ENCODE measurements around the gene PKP4.

Gene PKP4

GRCh38 chr2:158635961-158636601, 179.3 kb downstream of the PKP4 start:
- no peak overlapping the region for H2AFZ ChIP-seq (ENCODE audit: low read length)
- H3K9me2 ChIP-seq (ENCODE audit: low read depth, low read length), result no peaks in the 10 kb centered on the region
- no peak overlapping the region for H3K9ac ChIP-seq (ENCODE audit: low read length)
- peaks cover 8% of the 10 kb centered on the region for H3K4me1 ChIP-seq (ENCODE audit: insufficient read depth, low read length, severe bottlenecking)
- H3K4me2 ChIP-seq (ENCODE audit: low read length), result no peak overlapping the region
- H3F3A ChIP-seq (ENCODE audit: insufficient read depth, low read length), result no peaks in the 10 kb centered on the region
- H3K27ac ChIP-seq (ENCODE audit: low read depth, low read length, poor library complexity, severe bottlenecking), result no peak overlapping the region
- no peak for TF ChIP-seq CTCF (IDR thresholded peaks at IDR 0.05; ENCODE audit: low read length)
- no peak for TF ChIP-seq EZH2 (IDR thresholded peaks at IDR 0.05; ENCODE audit: borderline replicate concordance, low read length)
- 0 out of 2 replicates have a peak, but pooled peaks cover 8% of the 10 kb centered on the region for H3K36me3 ChIP-seq (ENCODE audit: insufficient read depth, low read length)
- H3K9me3 ChIP-seq (ENCODE audit: low read length), result no peaks in the 10 kb centered on the region
- H3K79me2 ChIP-seq (ENCODE audit: insufficient read depth, low read length), result no peaks in the 10 kb centered on the region
- no peak overlapping the region for H3K4me3 ChIP-seq (ENCODE audit: low read depth, low read length, poor library complexity, severe bottlenecking)
- H4K20me1 ChIP-seq (ENCODE audit: insufficient read depth, low read length), result no peaks in the 10 kb centered on the region
- no peaks in the 10 kb centered on the region for H3K27me3 ChIP-seq (ENCODE audit: insufficient read depth, low read length)

GRCh38 chr2:158637357-158637756, 180.6 kb downstream of the PKP4 start:
- Histone ChIP-seq H4K20me1 (ENCODE audit: insufficient read depth, low read length) (no peaks in the 10 kb centered on the region), H3K9me3 (ENCODE audit: low read length) (no peaks in the 10 kb centered on the region), H3K27me3 (ENCODE audit: insufficient read depth, low read length) (no peaks in the 10 kb centered on the region), H3K27ac (ENCODE audit: low read depth, low read length, poor library complexity, severe bottlenecking) (no peak overlapping the region), H3K4me1 (ENCODE audit: insufficient read depth, low read length, severe bottlenecking) (peaks cover 8% of the 10 kb centered on the region), H3K4me3 (ENCODE audit: low read depth, low read length, poor library complexity, severe bottlenecking) (no peak overlapping the region), H3K4me2 (ENCODE audit: low read length) (no peak overlapping the region), H3K9me2 (ENCODE audit: low read depth, low read length) (no peaks in the 10 kb centered on the region), H3F3A (ENCODE audit: insufficient read depth, low read length) (no peaks in the 10 kb centered on the region), H3K9ac (ENCODE audit: low read length) (no peak overlapping the region), H3K36me3 (ENCODE audit: insufficient read depth, low read length) (0 out of 2 replicates have a peak, but pooled peaks cover 8% of the 10 kb centered on the region), H3K79me2 (ENCODE audit: insufficient read depth, low read length) (no peaks in the 10 kb centered on the region), H2AFZ (ENCODE audit: low read length) (no peak overlapping the region)
- no peak for TF ChIP-seq EZH2 (IDR thresholded peaks at IDR 0.05; ENCODE audit: borderline replicate concordance, low read length)
- no peak for TF ChIP-seq CTCF (IDR thresholded peaks at IDR 0.05; ENCODE audit: low read length)

- Histone ChIP-seq H3K9me2 (ENCODE audit: low read depth, low read length) (no peaks in the 10 kb centered on the region), H3K9ac (ENCODE audit: low read length) (no peak overlapping the region), H3K9me3 (ENCODE audit: low read length) (no peaks in the 10 kb centered on the region), H3K79me2 (ENCODE audit: insufficient read depth, low read length) (no peaks in the 10 kb centered on the region), H3K27me3 (ENCODE audit: insufficient read depth, low read length) (no peaks in the 10 kb centered on the region), H3K27ac (ENCODE audit: low read depth, low read length, poor library complexity, severe bottlenecking) (no peak overlapping the region), H4K20me1 (ENCODE audit: insufficient read depth, low read length) (no peaks in the 10 kb centered on the region), H3K4me2 (ENCODE audit: low read length) (no peak overlapping the region), H2AFZ (ENCODE audit: low read length) (no peak overlapping the region), H3F3A (ENCODE audit: insufficient read depth, low read length) (no peaks in the 10 kb centered on the region), H3K4me1 (ENCODE audit: insufficient read depth, low read length, severe bottlenecking) (peaks cover 8% of the 10 kb centered on the region), H3K4me3 (ENCODE audit: low read depth, low read length, poor library complexity, severe bottlenecking) (no peak overlapping the region), H3K36me3 (ENCODE audit: insufficient read depth, low read length) (no peaks in the 10 kb centered on the region)
- TF ChIP-seq CTCF (IDR thresholded peaks at IDR 0.05; ENCODE audit: low read length), result no peak
- no peak for TF ChIP-seq EZH2 (IDR thresholded peaks at IDR 0.05; ENCODE audit: borderline replicate concordance, low read length)
Measured at GRCh38 chr2:158644139-158644538, 187.4 kb downstream of the PKP4 start.
